PC-9 (cell line): Measurements from ENCODE around the gene BRD4.

ENCODE experiments used
- CTCF ChIP-seq: fragments of 200-600 bp; sonication (generic); conservative IDR thresholded peaks from 2 replicates; pipeline ENCODE4 v1.6.1; 2017; ENCODE audit warnings: mixed run types, antibody characterized with exemption, mild to moderate bottlenecking, moderate library complexity
- EZH2 ChIP-seq: fragments of 200-600 bp; sonication (generic); IDR thresholded peaks from 2 replicates; pipeline ENCODE4 v1.8.0; 2017; ENCODE audit warnings: antibody characterized with exemption, low read depth

DNA sequence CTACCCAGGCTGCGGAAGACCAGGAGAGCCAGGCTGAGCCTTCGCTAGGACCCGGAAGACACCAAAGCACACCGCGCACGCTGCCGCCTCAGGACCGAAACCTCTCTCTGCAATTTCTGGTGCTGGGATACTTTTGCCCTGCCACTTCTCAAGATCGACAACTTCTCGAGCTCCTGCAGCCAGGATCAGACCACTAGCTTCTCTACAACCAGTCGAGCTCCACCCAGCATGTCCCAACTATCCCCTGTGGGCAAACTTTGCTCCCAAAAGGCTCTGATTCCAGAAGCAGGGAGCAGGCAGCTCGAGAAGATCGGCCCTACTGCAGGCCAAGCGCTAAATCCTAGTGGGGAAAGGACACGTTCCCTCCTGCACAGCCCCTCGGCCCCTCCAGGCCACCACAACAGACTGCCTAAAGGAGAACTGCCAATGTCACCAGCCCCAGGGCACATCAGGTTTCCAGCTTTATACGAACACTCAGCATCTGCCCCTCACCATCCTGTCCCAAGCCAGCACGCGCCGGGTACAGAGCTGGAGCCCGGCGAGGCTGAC, 46.3 kb upstream of the BRD4 start:
- no peak for TF ChIP-seq CTCF
- no peak for TF ChIP-seq EZH2
